CD14-positive monocyte (primary cell): ENCODE measurements around the gene BUD23. TPM values are rescaled to one million over a fixed set of nuclear protein-coding genes. Genes with fewer than 3 reads are reported as not detected.
A peak's percentile ranks its signal among the peaks of the same experiment; 100 is the strongest.

Source experiments
- DNase-seq, 3 donors: peaks; one replicate each; pipeline ENCODE4 v3.0.0-alpha.2; 2011 to 2022
- H2AFZ ChIP-seq: 2 replicates; pipeline ENCODE4 v1.6.0; 2012; ENCODE audit warnings: mild to moderate bottlenecking, low read depth, low read length, inconsistent platforms; ENCODE audit not compliant: insufficient read depth, poor library complexity, severe bottlenecking
- H3K27ac ChIP-seq, 2 donors: 1 replicate in 1 of 2; 2 replicates in 1 of 2; pipeline ENCODE4 v1.5.1; 2012 to 2013; ENCODE audit warnings: low read length in 2 of 2, control low read depth in 1 of 2, inconsistent platforms in 1 of 2, low read depth in 1 of 2, mild to moderate bottlenecking in 1 of 2
- H3K27me3 ChIP-seq, 2 donors: one replicate each; pipeline versions ENCODE4 v1.6.0 to v1.6.1; 2011 to 2013; ENCODE audit warnings: low read length in 2 of 2; ENCODE audit not compliant: control insufficient read depth in 2 of 2, insufficient read depth in 2 of 2
- H3K36me3 ChIP-seq, 2 donors: replicated peaks in 1 of 2; 1 replicate in 1 of 2; 2 replicates in 1 of 2; pipeline versions ENCODE4 v1.5.1 to v1.6.1; 2012 to 2013; ENCODE audit warnings: low read length in 2 of 2, control low read depth in 1 of 2, inconsistent platforms in 1 of 2, mild to moderate bottlenecking in 1 of 2; ENCODE audit not compliant: insufficient read depth in 2 of 2, control insufficient read depth in 1 of 2
- H3K4me1 ChIP-seq, 2 donors: 1 replicate in 1 of 2; 2 replicates in 1 of 2; pipeline versions ENCODE4 v1.5.1 to v1.6.1; 2012 to 2013; ENCODE audit warnings: low read length in 2 of 2, control low read depth in 1 of 2, inconsistent platforms in 1 of 2, mild to moderate bottlenecking in 1 of 2, moderate library complexity in 1 of 2; ENCODE audit not compliant: insufficient read depth in 2 of 2, control insufficient read depth in 1 of 2
- H3K4me2 ChIP-seq: replicated peaks from 2 replicates; pipeline ENCODE3; 2012; ENCODE audit warnings: low read length, moderate library complexity, mild to moderate bottlenecking; ENCODE audit not compliant: poor library complexity, severe bottlenecking; ENCODE audit errors: extremely low read depth
- H3K4me3 ChIP-seq, 3 experiments: fragments of 200-600 bp in 1 of 3; sonication (generic) in 1 of 3; replicated peaks in 1 of 3; 1 replicate in 2 of 3; 2 replicates in 1 of 3; pipeline ENCODE4 v1.5.1; 2011 to 2013; ENCODE audit warnings: low read length in 3 of 3, mild to moderate bottlenecking in 3 of 3, control low read depth in 2 of 3, low read depth in 2 of 3, inconsistent platforms in 1 of 3, moderate library complexity in 1 of 3
- H3K79me2 ChIP-seq: 2 replicates; pipeline ENCODE4 v1.6.0; 2012; ENCODE audit warnings: mild to moderate bottlenecking, control low read depth, inconsistent platforms, low read length, moderate library complexity; ENCODE audit not compliant: insufficient read depth
- H3K9ac ChIP-seq: 2 replicates; pipeline ENCODE4 v1.6.0; 2017; ENCODE audit warnings: low read length, mild to moderate bottlenecking; ENCODE audit not compliant: insufficient read depth, poor library complexity, severe bottlenecking
- H3K9me3 ChIP-seq, 2 donors: replicated peaks in 1 of 2; 1 replicate in 1 of 2; 2 replicates in 1 of 2; pipeline versions ENCODE4 v1.5.1 to v1.6.1; 2012 to 2013; ENCODE audit warnings: low read length in 2 of 2, control low read depth in 1 of 2; ENCODE audit not compliant: control insufficient read depth in 1 of 2, insufficient read depth in 1 of 2
- H4K20me1 ChIP-seq: 2 replicates; pipeline ENCODE4 v1.6.0; 2012; ENCODE audit warnings: mild to moderate bottlenecking, low read length, control low read depth, moderate library complexity; ENCODE audit not compliant: insufficient read depth
- H3K27ac Mint-ChIP-seq, 7 donors: one replicate each; pipeline ENCODE4 v1.8.0; 2020; ENCODE audit warnings: mild to moderate bottlenecking in 7 of 7, mixed read lengths in 7 of 7, moderate library complexity in 6 of 7, inconsistent platforms in 2 of 7
- H3K27me3 Mint-ChIP-seq, 3 donors: one replicate each; pipeline ENCODE4 v1.8.0; 2021 to 2022; ENCODE audit warnings: low read depth in 3 of 3, mild to moderate bottlenecking in 3 of 3, mixed read lengths in 3 of 3, moderate library complexity in 3 of 3, inconsistent platforms in 1 of 3
- H3K36me3 Mint-ChIP-seq, 2 donors: one replicate each; pipeline ENCODE4 v1.8.0; 2020; ENCODE audit warnings: mixed read lengths in 2 of 2, inconsistent platforms in 1 of 2, mild to moderate bottlenecking in 1 of 2
- H3K4me1 Mint-ChIP-seq: one replicate; pipeline ENCODE4 v1.8.0; 2020; ENCODE audit warnings: mild to moderate bottlenecking, mixed read lengths
- H3K4me3 Mint-ChIP-seq, 2 donors: one replicate each; pipeline ENCODE4 v1.8.0; 2020; ENCODE audit warnings: mild to moderate bottlenecking in 2 of 2, mixed read lengths in 2 of 2, moderate library complexity in 1 of 2
- H3K9me3 Mint-ChIP-seq, 7 donors: one replicate each; pipeline ENCODE4 v1.8.0; 2020 to 2022; ENCODE audit warnings: mixed read lengths in 7 of 7, mild to moderate bottlenecking in 6 of 7, moderate library complexity in 6 of 7, inconsistent platforms in 2 of 7
- CTCF ChIP-seq: fragments of 200-600 bp; IDR thresholded peaks from one replicate; pipeline ENCODE4 v1.8.0; 2022; ENCODE audit warnings: antibody characterized with exemption, mild to moderate bottlenecking
- WGBS: methylation state at CpG from one replicate; pipeline ENCODE4 v1.1.5; 2013; ENCODE audit warnings: missing lambda C conversion rate; ENCODE audit not compliant: insufficient coverage; 5-methylcytosine and 5-hydroxymethylcytosine counted together
- intact Hi-C, 2 donors: fragments of 100-400 bp; cut with micrococcal nuclease; formaldehyde crosslinking; loops; one replicate each; pipeline versions ENCODE4 v1.15.0 to v1.15.1; 2023
- polyA plus RNA-seq, 3 donors: library from polyadenylated mRNA; depleted of rRNA in 1 of 3; unstranded in 2 of 3; stranded (reverse) in 1 of 3; fragments of 300-500 nt in 2 of 3; fragments of >200 nt in 1 of 3; fragmentation: Illumina TruSeq in 2 of 3; gene quantifications; 1 replicate in 2 of 3; 2 replicates in 1 of 3; pipeline ENCODE4 v1.2.3, GENCODE V29; 2012 to 2021

BUD23 gene
- polyA plus RNA-seq, 3 donors, result 44.5 to 51.9 (median 51.1) TPM

DNA sequence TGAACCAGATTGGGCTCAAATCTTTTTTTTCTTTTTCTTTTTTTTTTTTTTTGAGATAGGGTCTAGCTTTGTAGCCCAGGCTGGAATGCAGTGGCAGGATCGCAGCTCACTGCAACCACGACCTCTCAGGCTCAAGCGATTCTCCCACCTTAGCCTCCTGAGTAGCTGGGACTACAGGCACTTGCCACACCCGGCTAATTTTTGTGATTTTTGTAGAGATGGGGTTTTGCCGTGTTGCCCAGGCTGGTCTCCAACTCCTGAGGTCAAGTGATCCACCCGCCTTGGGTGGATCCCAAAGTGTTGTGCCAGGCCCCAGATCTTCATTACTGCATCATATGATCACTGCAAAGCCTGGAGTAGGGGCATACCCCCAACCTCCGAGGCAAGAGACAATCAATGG, 2.9 kb upstream of the BUD23 start:
- H3K4me1 Mint-ChIP-seq, result peaks cover 22% of the 10 kb centered on the region
- DNase-seq, result no peak
- H3K9ac ChIP-seq, result no peak overlapping the region
- peaks cover 19 to 30% of the 10 kb centered on the region in 2 donors for H3K4me1 ChIP-seq
- H3K4me2 ChIP-seq, result no peak overlapping the region
- intact Hi-C loops, result loop anchor here (2.0 to 10.0 kb wide), 3 partner anchors 42 to 756 kb away; partner anchors contain the start of genes ABHD11 (in 2 of the 2) and POM121 (in 1 of the 2)
- no peak overlapping the region for H3K4me3 Mint-ChIP-seq
- H3K9me3 ChIP-seq, result no peaks in the 10 kb centered on the region
- no peak overlapping the region for H3K27ac ChIP-seq
- no peak overlapping the region for H3K27ac Mint-ChIP-seq
- H3K36me3 Mint-ChIP-seq, result peaks cover 23 to 33% of the 10 kb centered on the region in 2 donors
- WGBS, result 94% methylated on average over 3 of the region's 7 CpGs
- peaks cover 3 to 20% of the 10 kb centered on the region in 2 donors for H3K36me3 ChIP-seq
- no peaks in the 10 kb centered on the region for H3K27me3 ChIP-seq
- no peak overlapping the region for H3K4me3 ChIP-seq
- peaks cover 2 to 5% (median 4%) of the 10 kb centered on the region in 3 donors for H3K27me3 Mint-ChIP-seq
- peaks cover 19% of the 10 kb centered on the region for H4K20me1 ChIP-seq
- peaks cover 0 to 2% (median 0%) of the 10 kb centered on the region in 7 donors for H3K9me3 Mint-ChIP-seq
- H2AFZ ChIP-seq, result no peak overlapping the region
- no peak for TF ChIP-seq CTCF
- peaks cover 48% of the 10 kb centered on the region for H3K79me2 ChIP-seq

DNA sequence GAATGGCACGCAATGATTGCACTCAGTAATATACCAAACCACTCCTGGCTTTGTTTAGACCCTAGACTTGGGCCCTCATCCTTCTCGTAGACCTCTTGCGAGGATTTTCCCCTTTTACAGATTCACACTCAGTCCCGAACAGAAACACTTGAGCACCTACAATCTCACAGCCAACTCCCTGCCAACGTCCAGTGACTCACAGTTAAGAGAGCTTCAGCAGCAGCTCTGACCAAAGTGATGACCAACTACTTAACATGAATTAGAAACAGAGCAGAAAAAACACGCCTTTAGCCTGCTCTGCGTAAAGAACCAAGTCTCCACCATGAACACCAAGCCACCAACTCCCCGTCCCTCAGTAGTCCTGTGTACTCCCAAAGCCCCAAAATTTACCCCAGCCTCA, 2.4 kb upstream of the BUD23 start:
- Histone ChIP-seq H4K20me1 (peaks cover 19% of the 10 kb centered on the region), H3K4me3 (no peak overlapping the region), H3K9me3 (no peaks in the 10 kb centered on the region), H3K4me2 (no peak overlapping the region), H3K4me1 (peaks cover 19 to 30% of the 10 kb centered on the region in 2 donors), H3K36me3 (peaks cover 3 to 21% of the 10 kb centered on the region in 2 donors), H2AFZ (no peak overlapping the region), H3K9ac (no peak overlapping the region), H3K79me2 (peaks cover 50% of the 10 kb centered on the region), H3K27me3 (no peaks in the 10 kb centered on the region), H3K27ac (no peak overlapping the region)
- Mint-ChIP-seq H3K4me1 (peaks cover 22% of the 10 kb centered on the region), H3K27ac (peak overlapping the region in 1 of 7 donors; percentile 5), H3K27me3 (peaks cover 2 to 5% (median 4%) of the 10 kb centered on the region in 3 donors), H3K36me3 (peaks cover 23 to 33% of the 10 kb centered on the region in 2 donors), H3K4me3 (peak overlapping the region in 1 of 2 donors; percentile 17), H3K9me3 (peaks cover 0 to 2% (median 0%) of the 10 kb centered on the region in 7 donors)
- no peak for TF ChIP-seq CTCF
- no peak for DNase-seq
- WGBS, result 83% methylated on average over 7 of the region's 8 CpGs
- intact Hi-C loops, result loop anchor here (2.0 to 10.0 kb wide), 3 partner anchors 42 to 756 kb away; partner anchors contain the start of genes ABHD11 (in 2 of the 2) and POM121 (in 1 of the 2)
